ENCODE measurements around the gene PIAS1.
"Not testable (repeated sequence)": the region's sequence is repeated elsewhere in the genome, so short reads cannot be mapped to it uniquely, and the experiment has no call there.

GRCh38 chr15:68172037-68172436, 117.9 kb downstream of the PIAS1 start:
- not testable (repeated sequence) for TF ChIP-seq CTCF (IDR thresholded peaks at IDR 0.05); EP300 (IDR thresholded peaks at IDR 0.05); POLR2A (IDR thresholded peaks at IDR 0.05; ENCODE audit: low read depth); POLR2AphosphoS5 (IDR thresholded peaks at IDR 0.05)
